HG02759 (cell line): ENCODE results near the gene ZNF384.

Source experiments
- ATAC-seq: cut with Tn5 transposase; IDR thresholded peaks from one replicate; pipeline ENCODE4 v1.9.1; 2021; ENCODE audit warnings: mild to moderate bottlenecking, moderate library complexity; ENCODE audit not compliant: unreplicated experiment

The ZNF384 gene

DNA sequence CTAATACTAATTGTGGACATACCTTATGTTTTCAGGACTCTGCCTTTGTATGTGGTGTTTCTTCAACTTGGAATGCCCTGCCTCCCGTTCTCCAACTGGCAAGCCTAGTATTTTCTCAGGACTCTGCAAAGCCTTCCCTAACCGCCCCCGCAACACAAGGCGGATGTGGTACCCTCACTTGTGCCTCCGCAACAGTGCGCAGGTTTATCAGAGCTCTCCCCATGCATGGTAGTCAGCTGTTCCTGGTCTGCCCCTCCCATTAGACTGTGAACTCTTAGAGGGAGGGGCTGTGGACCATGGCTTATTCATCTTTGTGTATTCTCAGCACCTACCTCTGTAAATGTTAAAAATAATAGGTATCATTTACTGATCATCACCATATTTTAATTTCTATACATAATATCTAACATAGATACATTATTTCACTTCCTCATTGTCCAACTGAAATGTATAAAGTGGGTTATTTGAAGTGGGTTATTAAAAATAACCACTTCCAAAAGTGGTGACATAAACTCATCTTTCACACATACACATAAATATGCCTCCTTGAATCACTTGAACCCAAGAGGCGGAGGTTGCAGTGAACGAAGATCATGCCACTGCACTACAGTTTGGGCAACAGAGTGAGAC, 62.4 kb downstream of the ZNF384 start:
- no peak for ATAC-seq

DNA sequence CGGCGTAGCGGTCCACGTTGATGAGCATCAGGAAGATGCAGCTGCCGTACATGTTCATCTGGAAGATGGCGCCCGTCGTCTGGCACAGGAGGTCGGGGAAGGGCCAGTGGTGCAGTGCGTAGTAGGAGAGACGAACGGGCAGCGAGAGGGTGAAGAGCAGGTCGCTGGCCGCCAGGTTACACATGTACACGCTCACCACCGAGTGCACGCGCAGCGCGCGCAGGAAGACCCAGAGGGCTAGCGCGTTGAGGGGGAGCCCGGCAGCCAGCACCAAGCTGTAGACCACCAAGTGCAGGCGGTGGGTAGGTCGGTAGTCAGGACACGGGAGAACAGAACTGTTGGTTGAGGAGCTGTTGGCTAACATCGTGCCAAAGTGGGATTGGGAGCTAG, 68.3 kb downstream of the ZNF384 start:
- no peak for ATAC-seq

DNA sequence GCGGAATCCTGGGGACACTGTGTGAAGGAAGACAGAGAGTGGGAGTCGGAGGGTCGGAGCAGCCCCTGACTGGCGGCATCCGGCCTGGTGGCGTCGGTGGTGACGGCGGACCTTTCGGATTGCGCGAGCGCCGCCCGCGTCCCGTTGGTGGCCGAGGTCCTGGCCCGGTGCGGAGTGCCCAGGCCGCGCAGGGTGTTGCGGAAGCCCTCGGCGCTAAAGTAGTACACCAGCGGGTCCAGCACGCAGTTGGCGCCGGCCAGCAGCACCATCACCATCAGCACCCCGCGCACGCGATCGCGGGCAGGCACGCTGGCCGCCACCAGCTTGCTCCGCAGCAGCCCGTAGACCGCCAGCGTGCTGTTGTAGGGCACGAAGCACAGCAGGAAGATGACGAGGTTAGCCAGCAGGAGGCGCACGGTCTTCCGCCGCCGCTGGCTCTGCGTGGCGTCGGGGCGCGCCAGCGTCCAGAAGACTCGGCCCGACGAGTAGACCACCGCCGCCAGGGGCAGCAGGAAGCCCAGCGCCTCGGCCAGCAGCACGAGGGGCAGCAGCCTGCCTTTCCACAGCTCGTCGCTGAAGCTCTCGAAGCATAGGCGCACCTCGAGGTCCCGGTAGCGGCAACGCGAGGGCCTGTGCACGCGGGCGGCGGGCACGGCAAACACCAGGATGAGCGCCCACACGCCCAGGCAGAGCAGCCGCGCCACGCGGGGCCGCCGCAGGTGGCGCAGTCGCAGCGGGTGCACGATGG, 68.9 kb downstream of the ZNF384 start:
- no peak for ATAC-seq

DNA sequence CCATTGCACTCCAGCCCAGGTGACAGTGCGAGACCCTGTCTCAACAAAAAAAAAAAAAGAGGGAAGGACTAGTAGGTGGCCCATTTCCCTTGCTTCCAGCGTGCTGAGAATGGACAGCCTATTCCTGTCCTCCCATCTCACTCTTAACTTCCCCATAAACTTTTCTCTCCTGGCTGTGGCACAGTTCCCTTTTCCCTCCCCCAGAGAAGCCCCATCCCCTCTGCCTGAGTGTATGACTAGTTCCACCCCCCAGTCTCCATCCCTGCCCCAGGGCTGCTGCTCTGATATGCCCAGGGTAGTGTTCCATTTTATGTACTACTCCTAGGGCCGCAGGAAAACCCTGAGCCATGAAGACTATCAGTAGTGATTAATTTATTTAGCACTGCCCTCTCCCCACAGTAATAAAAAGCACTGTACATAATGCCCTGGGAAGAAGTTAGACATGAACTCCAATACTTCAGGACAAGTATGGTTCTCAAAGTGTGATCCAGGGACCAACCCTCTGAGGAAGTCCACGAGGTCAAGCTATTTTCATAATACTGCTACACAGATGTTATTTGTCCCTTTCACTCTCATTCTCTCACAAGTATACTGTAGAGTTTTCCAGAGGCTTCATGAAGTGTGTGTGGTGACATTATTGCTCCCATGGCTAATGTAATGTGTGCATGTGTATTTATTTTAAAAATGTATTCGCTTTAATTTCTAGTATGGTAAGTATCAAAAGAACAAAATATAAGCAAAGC, 70.5 kb downstream of the ZNF384 start:
- no peak for ATAC-seq
